CD4-positive, alpha-beta T cell treated with Interleukin-4 for 4 hours (primary cell): ENCODE data around the gene HPS1.
"Not testable (repeated sequence)": the region's sequence is repeated elsewhere in the genome, so short reads cannot be mapped to it uniquely, and the experiment has no call there.

Source experiments
- DNase-seq: peaks from one replicate; pipeline ENCODE4 v3.0.0-alpha.2; 2020

Gene HPS1

GRCh38 chr10:98388101-98388655, 58.6 kb downstream of the HPS1 start:
- DNase-seq, result no peak

GRCh38 chr10:98384531-98385133, 62.1 kb downstream of the HPS1 start:
- no peak for DNase-seq

GRCh38 chr10:98383869-98384268, 62.9 kb downstream of the HPS1 start:
- DNase-seq, result no peak

- DNase-seq, result not testable (repeated sequence)
These were observed 63.5 kb downstream of the HPS1 start for GRCh38 chr10:98383134-98383667.

GRCh38 chr10:98382691-98383101, 64.0 kb downstream of the HPS1 start:
- DNase-seq, result no peak

GRCh38 chr10:98380493-98381339, 66.0 kb downstream of the HPS1 start:
- no peak for DNase-seq

- no peak for DNase-seq
These were observed 68.0 kb downstream of the HPS1 start for GRCh38 chr10:98378722-98379121.

GRCh38 chr10:98377536-98377935, 69.2 kb downstream of the HPS1 start:
- no peak for DNase-seq

GRCh38 chr10:98377001-98377400, 69.7 kb downstream of the HPS1 start:
- DNase-seq, result no peak

GRCh38 chr10:98376485-98376884, 70.2 kb downstream of the HPS1 start:
- DNase-seq, result no peak

- no peak for DNase-seq
These were observed 72.3 kb downstream of the HPS1 start for GRCh38 chr10:98374217-98374985.

- no peak for DNase-seq
These were observed 73.3 kb downstream of the HPS1 start for GRCh38 chr10:98373260-98374040.

- no peak for DNase-seq
These were observed 75.6 kb downstream of the HPS1 start for GRCh38 chr10:98370831-98371820.

GRCh38 chr10:98369801-98370200, 76.9 kb downstream of the HPS1 start:
- DNase-seq, result no peak

GRCh38 chr10:98368644-98369043, 78.1 kb downstream of the HPS1 start:
- DNase-seq, result no peak

GRCh38 chr10:98367604-98368451, 78.9 kb downstream of the HPS1 start:
- no peak for DNase-seq
